ENCODE results near the gene XCL1. TPM values are rescaled to one million over a fixed set of nuclear protein-coding genes. Genes with fewer than 3 reads are reported as not detected.

XCL1 gene
- total and polyA plus RNA-seq, 2 experiments from 2014 or later, result 0.24 TPM; not detected in 1

DNA sequence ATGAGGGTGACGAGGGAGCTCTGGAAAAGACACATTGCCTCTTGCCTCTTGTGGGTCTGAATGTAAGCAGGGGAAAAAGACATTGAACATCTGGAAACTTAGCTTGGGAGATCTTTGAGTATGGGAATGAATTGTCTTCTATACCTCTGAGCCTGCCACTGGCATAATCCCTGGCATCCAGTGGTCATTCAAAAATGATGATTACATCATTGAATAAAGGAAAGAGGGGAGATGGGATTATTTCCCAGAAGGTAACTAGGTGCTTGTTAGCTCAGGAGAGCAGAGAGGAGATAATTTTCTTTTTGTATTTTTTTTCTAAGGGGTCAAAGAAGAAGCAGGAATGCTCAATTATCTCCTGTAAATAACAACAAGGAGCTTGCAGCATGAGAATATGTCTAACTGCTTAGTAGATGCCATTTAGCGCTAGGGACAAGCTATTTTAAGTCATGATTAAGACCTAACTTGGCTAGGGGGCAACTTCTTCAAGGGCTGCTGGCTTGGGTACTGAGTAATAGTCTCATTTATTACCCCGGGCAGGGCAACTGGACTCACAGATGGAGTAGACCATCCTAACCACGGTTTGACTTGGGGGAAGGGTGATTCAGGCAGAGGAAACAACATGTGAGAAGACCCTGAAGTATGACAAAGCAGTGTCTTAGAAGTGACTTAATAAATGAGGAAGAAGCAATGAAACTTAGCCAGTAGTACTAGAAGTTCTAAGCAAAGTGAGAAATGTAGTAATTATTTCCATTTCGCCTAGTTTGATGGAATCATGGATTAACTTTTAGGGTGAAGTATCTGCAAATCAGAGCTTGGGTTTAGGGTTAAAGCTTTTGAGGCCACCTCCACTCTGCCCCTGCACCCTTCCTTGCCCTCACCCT, 21.6 kb upstream of the XCL1 start:
- H3K27me3 ChIP-seq (ENCODE audit: insufficient read depth), result no peaks in the 10 kb centered on the region
- DNase-seq (ENCODE audit: low spot score), result no peak
- Mint-ChIP-seq H3K4me3 (no peak overlapping the region), H3K27me3 (ENCODE audit: insufficient read depth, low read depth, poor library complexity) (no peaks in the 10 kb centered on the region), H3K9me3 (no peaks in the 10 kb centered on the region), H3K4me1 (peaks cover 4% of the 10 kb centered on the region; the same call in 2 of the 3 replicates), H3K36me3 (ENCODE audit: low read depth) (no peaks in the 10 kb centered on the region), H3K27ac (no peak overlapping the region; the same call in 1 of the 2 replicates)
- H2AFZ ChIP-seq, result no peak overlapping the region
- H3K79me2 ChIP-seq (replicated peaks; ENCODE audit: insufficient read depth), result no peaks in the 10 kb centered on the region
- TF ChIP-seq, protein P1, sequence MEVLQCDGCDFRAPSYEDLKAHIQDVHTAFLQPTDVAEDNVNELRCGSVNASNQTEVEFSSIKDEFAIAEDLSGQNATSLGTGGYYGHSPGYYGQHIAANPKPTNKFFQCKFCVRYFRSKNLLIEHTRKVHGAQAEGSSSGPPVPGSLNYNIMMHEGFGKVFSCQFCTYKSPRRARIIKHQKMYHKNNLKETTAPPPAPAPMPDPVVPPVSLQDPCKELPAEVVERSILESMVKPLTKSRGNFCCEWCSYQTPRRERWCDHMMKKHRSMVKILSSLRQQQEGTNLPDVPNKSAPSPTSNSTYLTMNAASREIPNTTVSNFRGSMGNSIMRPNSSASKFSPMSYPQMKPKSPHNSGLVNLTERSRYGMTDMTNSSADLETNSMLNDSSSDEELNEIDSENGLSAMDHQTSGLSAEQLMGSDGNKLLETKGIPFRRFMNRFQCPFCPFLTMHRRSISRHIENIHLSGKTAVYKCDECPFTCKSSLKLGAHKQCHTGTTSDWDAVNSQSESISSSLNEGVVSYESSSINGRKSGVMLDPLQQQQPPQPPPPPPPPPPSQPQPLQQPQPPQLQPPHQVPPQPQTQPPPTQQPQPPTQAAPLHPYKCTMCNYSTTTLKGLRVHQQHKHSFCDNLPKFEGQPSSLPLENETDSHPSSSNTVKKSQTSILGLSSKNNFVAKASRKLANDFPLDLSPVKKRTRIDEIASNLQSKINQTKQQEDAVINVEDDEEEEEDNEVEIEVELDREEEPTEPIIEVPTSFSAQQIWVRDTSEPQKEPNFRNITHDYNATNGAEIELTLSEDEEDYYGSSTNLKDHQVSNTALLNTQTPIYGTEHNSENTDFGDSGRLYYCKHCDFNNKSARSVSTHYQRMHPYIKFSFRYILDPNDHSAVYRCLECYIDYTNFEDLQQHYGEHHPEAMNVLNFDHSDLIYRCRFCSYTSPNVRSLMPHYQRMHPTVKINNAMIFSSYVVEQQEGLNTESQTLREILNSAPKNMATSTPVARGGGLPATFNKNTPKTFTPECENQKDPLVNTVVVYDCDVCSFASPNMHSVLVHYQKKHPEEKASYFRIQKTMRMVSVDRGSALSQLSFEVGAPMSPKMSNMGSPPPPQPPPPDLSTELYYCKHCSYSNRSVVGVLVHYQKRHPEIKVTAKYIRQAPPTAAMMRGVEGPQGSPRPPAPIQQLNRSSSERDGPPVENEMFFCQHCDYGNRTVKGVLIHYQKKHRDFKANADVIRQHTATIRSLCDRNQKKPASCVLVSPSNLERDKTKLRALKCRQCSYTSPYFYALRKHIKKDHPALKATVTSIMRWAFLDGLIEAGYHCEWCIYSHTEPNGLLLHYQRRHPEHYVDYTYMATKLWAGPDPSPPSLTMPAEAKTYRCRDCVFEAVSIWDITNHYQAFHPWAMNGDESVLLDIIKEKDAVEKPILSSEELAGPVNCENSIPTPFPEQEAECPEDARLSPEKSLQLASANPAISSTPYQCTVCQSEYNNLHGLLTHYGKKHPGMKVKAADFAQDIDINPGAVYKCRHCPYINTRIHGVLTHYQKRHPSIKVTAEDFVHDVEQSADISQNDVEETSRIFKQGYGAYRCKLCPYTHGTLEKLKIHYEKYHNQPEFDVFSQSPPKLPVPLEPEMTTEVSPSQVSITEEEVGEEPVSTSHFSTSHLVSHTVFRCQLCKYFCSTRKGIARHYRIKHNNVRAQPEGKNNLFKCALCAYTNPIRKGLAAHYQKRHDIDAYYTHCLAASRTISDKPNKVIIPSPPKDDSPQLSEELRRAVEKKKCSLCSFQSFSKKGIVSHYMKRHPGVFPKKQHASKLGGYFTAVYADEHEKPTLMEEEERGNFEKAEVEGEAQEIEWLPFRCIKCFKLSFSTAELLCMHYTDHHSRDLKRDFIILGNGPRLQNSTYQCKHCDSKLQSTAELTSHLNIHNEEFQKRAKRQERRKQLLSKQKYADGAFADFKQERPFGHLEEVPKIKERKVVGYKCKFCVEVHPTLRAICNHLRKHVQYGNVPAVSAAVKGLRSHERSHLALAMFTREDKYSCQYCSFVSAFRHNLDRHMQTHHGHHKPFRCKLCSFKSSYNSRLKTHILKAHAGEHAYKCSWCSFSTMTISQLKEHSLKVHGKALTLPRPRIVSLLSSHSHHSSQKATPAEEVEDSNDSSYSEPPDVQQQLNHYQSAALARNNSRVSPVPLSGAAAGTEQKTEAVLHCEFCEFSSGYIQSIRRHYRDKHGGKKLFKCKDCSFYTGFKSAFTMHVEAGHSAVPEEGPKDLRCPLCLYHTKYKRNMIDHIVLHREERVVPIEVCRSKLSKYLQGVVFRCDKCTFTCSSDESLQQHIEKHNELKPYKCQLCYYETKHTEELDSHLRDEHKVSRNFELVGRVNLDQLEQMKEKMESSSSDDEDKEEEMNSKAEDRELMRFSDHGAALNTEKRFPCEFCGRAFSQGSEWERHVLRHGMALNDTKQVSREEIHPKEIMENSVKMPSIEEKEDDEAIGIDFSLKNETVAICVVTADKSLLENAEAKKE (CRISPR knock-in tag; IDR thresholded peaks at IDR 0.05), result no peak
- H3F3A ChIP-seq (replicated peaks; ENCODE audit: low read depth), result no peaks in the 10 kb centered on the region
- no peak for ATAC-seq
- peaks cover 6% of the 10 kb centered on the region for H3K9me2 ChIP-seq (ENCODE audit: insufficient read depth)
- no peak overlapping the region for H3K4me2 ChIP-seq
- no peak overlapping the region for H3K4me3 ChIP-seq
- H3K36me3 ChIP-seq (ENCODE audit: insufficient read depth), result no peaks in the 10 kb centered on the region
- no peaks in the 10 kb centered on the region for H3K4me1 ChIP-seq (ENCODE audit: insufficient read depth)
- no peaks in the 10 kb centered on the region for H4K20me1 ChIP-seq (replicated peaks; ENCODE audit: insufficient read depth)
- no peak overlapping the region for H3K27ac ChIP-seq (ENCODE audit: low read depth)

DNA sequence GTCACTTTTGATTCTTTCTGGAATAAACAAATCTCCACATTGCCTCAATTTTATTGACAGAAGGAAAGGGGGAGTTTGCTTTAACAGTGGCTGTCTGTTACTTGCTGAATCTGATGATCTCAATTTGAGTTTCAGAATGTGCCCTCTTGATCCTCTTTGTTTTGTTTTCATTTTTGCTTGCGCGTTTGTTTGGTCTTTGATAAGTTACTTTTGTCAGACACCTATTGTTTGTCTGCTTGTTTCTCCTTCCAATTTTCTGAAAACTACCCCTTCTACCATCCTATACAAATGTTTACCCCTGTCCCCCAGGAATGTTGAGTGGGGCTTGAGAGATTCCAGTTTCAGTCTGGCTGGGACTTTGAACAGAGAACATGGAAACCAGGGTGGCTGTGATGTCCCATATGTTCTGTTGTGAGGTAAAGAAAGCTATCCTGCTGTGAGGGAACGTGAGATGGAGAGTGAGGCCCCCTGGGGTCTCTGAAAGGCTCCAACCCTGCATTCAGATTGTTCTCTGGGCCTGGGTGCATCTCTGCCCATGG, 20.8 kb upstream of the XCL1 start:
- H3K27ac ChIP-seq (ENCODE audit: low read depth), result no peak overlapping the region
- H3K4me1 ChIP-seq (ENCODE audit: insufficient read depth), result no peaks in the 10 kb centered on the region
- H3K36me3 Mint-ChIP-seq (ENCODE audit: low read depth), result no peaks in the 10 kb centered on the region
- no peak overlapping the region for H3K4me3 Mint-ChIP-seq
- H3K27ac Mint-ChIP-seq, result peak overlapping the region; percentile 80; the same call in 1 of the 2 replicates
- H2AFZ ChIP-seq, result no peak overlapping the region
- no peaks in the 10 kb centered on the region for H3K36me3 ChIP-seq (ENCODE audit: insufficient read depth)
- H3K27me3 Mint-ChIP-seq (ENCODE audit: insufficient read depth, low read depth, poor library complexity), result no peaks in the 10 kb centered on the region
- no peak overlapping the region for H3K4me3 ChIP-seq
- H3K9me2 ChIP-seq (ENCODE audit: insufficient read depth), result peaks cover 6% of the 10 kb centered on the region
- no peak for ATAC-seq
- H3K4me1 Mint-ChIP-seq, result peaks cover 4% of the 10 kb centered on the region; the same call in 2 of the 3 replicates
- H3K79me2 ChIP-seq (replicated peaks; ENCODE audit: insufficient read depth), result no peaks in the 10 kb centered on the region
- peak; percentile 4 for DNase-seq (ENCODE audit: low spot score)
- no peaks in the 10 kb centered on the region for H4K20me1 ChIP-seq (replicated peaks; ENCODE audit: insufficient read depth)
- H3K4me2 ChIP-seq, result no peak overlapping the region
- no peaks in the 10 kb centered on the region for H3K27me3 ChIP-seq (ENCODE audit: insufficient read depth)
- no peaks in the 10 kb centered on the region for H3F3A ChIP-seq (replicated peaks; ENCODE audit: low read depth)
- no peaks in the 10 kb centered on the region for H3K9me3 Mint-ChIP-seq
- TF ChIP-seq, protein P1 (CRISPR knock-in tag; IDR thresholded peaks at IDR 0.05), result 0 out of 2 replicates have a peak, but pooled peaks have one; percentile 9
- TF ChIP-seq CREB1 (CRISPR knock-in tag; IDR thresholded peaks at IDR 0.05; ENCODE audit: low read depth), result no peak

Measured in GM23338 (cell line).